Keratinocyte (primary cell): ENCODE results near the gene FGFBP1.

Experiments used
- CTCF ChIP-seq, 3 experiments: IDR thresholded peaks in 1 of 3; conservative IDR thresholded peaks in 1 of 3; optimal IDR thresholded peaks in 1 of 3; 2 replicates in 2 of 3; 3 replicates in 1 of 3; pipeline versions ENCODE3 to v1.5.1; 2011; ENCODE audit warnings: low read length in 3 of 3, mild to moderate bottlenecking in 3 of 3, moderate library complexity in 2 of 3, control low read depth in 1 of 3, inconsistent platforms in 1 of 3; ENCODE audit not compliant: insufficient read depth in 2 of 3; ENCODE audit errors: extremely low read depth in 1 of 3
- EZH2 ChIP-seq: IDR thresholded peaks from one replicate; pipeline ENCODE4 v1.6.1; 2012; ENCODE audit warnings: inconsistent platforms, mild to moderate bottlenecking, low read length, moderate library complexity

GRCh38 chr4:15921592-15921932 lies 17.0 kb downstream of the FGFBP1 start:
- no peak for TF ChIP-seq CTCF (optimal IDR thresholded peaks at IDR 0.05 in 1 of 3, IDR thresholded peaks at IDR 0.05 in 1 of 3, conservative IDR thresholded peaks at IDR 0.05 in 1 of 3; ENCODE audit: extremely low read depth in 1 of 3, insufficient read depth in 2 of 3, low read length in 3 of 3)
- TF ChIP-seq EZH2, result no peak
